IMR-90 (cell line): ENCODE results near the gene LRFN2. TPM values are rescaled to one million over a fixed set of nuclear protein-coding genes. Genes with fewer than 3 reads are reported as not detected.

ENCODE experiments used
- ATAC-seq: fragments of 200-7000 bp; cut with Tn5 transposase; 2 replicates; pipeline ENCODE4 v1.9.1; 2020; ENCODE audit warnings: low read depth, mild to moderate bottlenecking, moderate library complexity
- BruUV-seq: library from RNA; stranded (reverse); fragments of 400-500 nt; replicated peaks from 2 replicates; lab custom pipeline; 2021; lab: Mats Ljungman, UMichigan
- CTCF ChIA-PET: fragments of 300-600 bp; formaldehyde crosslinking; extraction: SDS; loops from one replicate; lab custom pipeline; 2021; ENCODE audit warnings: antibody characterized with exemption; lab: Yijun Ruan, JAX
- POLR2A ChIA-PET: fragments of 300-600 bp; sonication (Branson Sonifier 250); formaldehyde crosslinking; loops from one replicate; lab custom pipeline; 2022; ENCODE audit warnings: antibody characterized with exemption; ENCODE audit not compliant: unreplicated experiment; lab: Charles Lee
- DNase-seq: peaks from one replicate; pipeline ENCODE4 v3.0.0; 2013
- H2AFZ ChIP-seq: replicated peaks from 2 replicates; pipeline ENCODE3; 2013; ENCODE audit warnings: low read length, mild to moderate bottlenecking; ENCODE audit not compliant: poor library complexity
- H2AK5ac ChIP-seq: 2 replicates; pipeline ENCODE4 v1.6.1; 2013; ENCODE audit warnings: low read depth, low read length, inconsistent platforms
- H2AK9ac ChIP-seq: replicated peaks from 2 replicates; pipeline ENCODE3; 2013; ENCODE audit warnings: mild to moderate bottlenecking, low read depth, low read length, moderate library complexity; ENCODE audit not compliant: poor library complexity
- H2BK120ac ChIP-seq: 2 replicates; pipeline ENCODE4 v1.6.1; 2013; ENCODE audit warnings: low read depth, low read length, inconsistent platforms
- H2BK15ac ChIP-seq: 3 replicates; pipeline ENCODE4 v1.6.1; 2013; ENCODE audit warnings: low read depth, low read length, inconsistent platforms
- H2BK20ac ChIP-seq: 2 replicates; pipeline ENCODE4 v1.6.1; 2013; ENCODE audit warnings: low read depth, mild to moderate bottlenecking, inconsistent platforms, low read length, moderate library complexity
- H2BK5ac ChIP-seq: 2 replicates; pipeline ENCODE4 v1.6.1; 2013; ENCODE audit warnings: mild to moderate bottlenecking, low read depth, low read length, inconsistent platforms; ENCODE audit not compliant: poor library complexity, severe bottlenecking
- H3K14ac ChIP-seq: replicated peaks from 2 replicates; pipeline ENCODE4 v1.6.1; 2013; ENCODE audit warnings: low read depth, low read length, inconsistent platforms
- H3K18ac ChIP-seq: 2 replicates; pipeline ENCODE4 v1.6.1; 2013; ENCODE audit warnings: low read depth, low read length, control low read depth
- H3K23ac ChIP-seq: 2 replicates; pipeline ENCODE4 v1.6.1; 2013; ENCODE audit warnings: low read depth, low read length, inconsistent platforms
- H3K27ac ChIP-seq: 2 replicates; pipeline ENCODE4 v1.5.1; 2013; ENCODE audit warnings: mild to moderate bottlenecking, control low read depth, low read length; ENCODE audit not compliant: insufficient read depth
- H3K27me3 ChIP-seq: 2 replicates; pipeline ENCODE4 v1.6.1; 2013; ENCODE audit warnings: low read length; ENCODE audit not compliant: control insufficient read depth, insufficient read depth
- H3K36me3 ChIP-seq: 2 replicates; pipeline ENCODE4 v1.6.1; 2013; ENCODE audit warnings: low read length, mixed read lengths; ENCODE audit not compliant: control insufficient read depth, insufficient read depth
- H3K4ac ChIP-seq: 2 replicates; pipeline ENCODE4 v1.6.1; 2013; ENCODE audit warnings: low read depth, low read length, inconsistent platforms
- H3K4me1 ChIP-seq: 2 replicates; pipeline ENCODE4 v1.6.1; 2013; ENCODE audit warnings: low read length, mixed read lengths; ENCODE audit not compliant: control insufficient read depth, insufficient read depth
- H3K4me2 ChIP-seq: 2 replicates; pipeline ENCODE4 v1.6.1; 2013; ENCODE audit warnings: low read depth, mild to moderate bottlenecking, control low read depth, low read length, moderate library complexity
- H3K4me3 ChIP-seq: 2 replicates; pipeline ENCODE4 v1.5.1; 2013; ENCODE audit warnings: low read depth, mild to moderate bottlenecking, control low read depth, low read length, moderate library complexity; ENCODE audit not compliant: insufficient read depth
- H3K56ac ChIP-seq: 2 replicates; pipeline ENCODE4 v1.6.1; 2013; ENCODE audit warnings: low read length, inconsistent platforms; ENCODE audit not compliant: insufficient read depth; ENCODE audit errors: extremely low read depth
- H3K79me1 ChIP-seq, 2 experiments: 2 replicates each; pipeline ENCODE4 v1.6.1; 2013; ENCODE audit warnings: low read length in 2 of 2, inconsistent platforms in 1 of 2, low read depth in 1 of 2
- H3K9ac ChIP-seq: 2 replicates; pipeline ENCODE4 v1.6.1; 2013; ENCODE audit warnings: low read depth, low read length, control low read depth
- H3K9me1 ChIP-seq: 2 replicates; pipeline ENCODE4 v1.6.1; 2013; ENCODE audit warnings: low read length, inconsistent platforms; ENCODE audit not compliant: insufficient read depth
- H3K9me3 ChIP-seq: 2 replicates; pipeline ENCODE4 v1.6.1; 2013; ENCODE audit warnings: low read length; ENCODE audit not compliant: control insufficient read depth, insufficient read depth
- H4K20me1 ChIP-seq: 2 replicates; pipeline ENCODE4 v1.6.1; 2013; ENCODE audit warnings: low read length, inconsistent platforms; ENCODE audit not compliant: insufficient read depth
- H4K5ac ChIP-seq: 2 replicates; pipeline ENCODE4 v1.6.1; 2013; ENCODE audit warnings: mild to moderate bottlenecking, low read depth, low read length, control low read depth
- H4K8ac ChIP-seq, 2 experiments: 2 replicates each; pipeline ENCODE4 v1.6.1; 2013; ENCODE audit warnings: low read depth in 2 of 2, low read length in 2 of 2, control low read depth in 1 of 2, inconsistent platforms in 1 of 2
- H4K91ac ChIP-seq: 2 replicates; pipeline ENCODE4 v1.6.1; 2013; ENCODE audit warnings: low read depth, low read length, inconsistent platforms; ENCODE audit not compliant: insufficient read depth
- CEBPB ChIP-seq: IDR thresholded peaks from 2 replicates; pipeline ENCODE4 v1.6.1; 2012; ENCODE audit warnings: low read depth, low read length, improper control_type of control experiment
- CHD1 ChIP-seq: IDR thresholded peaks from 2 replicates; pipeline ENCODE4 v1.6.1; 2012; ENCODE audit warnings: low read depth, low read length, improper control_type of control experiment
- MAZ ChIP-seq: IDR thresholded peaks from 2 replicates; pipeline ENCODE4 v1.6.1; 2012; ENCODE audit warnings: low read depth, mild to moderate bottlenecking, low read length, improper control_type of control experiment, moderate library complexity, borderline replicate concordance
- RFX5 ChIP-seq: IDR thresholded peaks from 2 replicates; pipeline ENCODE4 v1.8.0; 2012; ENCODE audit warnings: low read depth, mild to moderate bottlenecking, low read length, moderate library complexity
- WGBS, 2 experiments: methylation state at CpG; one replicate each; pipeline versions ENCODE4 v1.1.5 to v1.1.7; 2013; ENCODE audit warnings: missing lambda C conversion rate in 2 of 2; ENCODE audit not compliant: insufficient read length in 1 of 2; ENCODE audit errors: extremely low coverage in 2 of 2; 5-methylcytosine and 5-hydroxymethylcytosine counted together
- dilution Hi-C: fragments of 300-500 bp; cut with HindIII; formaldehyde crosslinking; loops from one replicate; pipeline ENCODE4 v1.14.3; 2018; ENCODE audit warnings: low sequenced_read_pairs; ENCODE audit not compliant: unreplicated experiment
- in situ Hi-C: fragments of 300-500 bp; cut with MboI; formaldehyde crosslinking; loops from 3 replicates; pipeline ENCODE4 v1.14.3; 2019; ENCODE audit warnings: low sequenced_read_pairs, inconsistent platforms, mixed read lengths
- intact Hi-C: fragments of 100-400 bp; cut with micrococcal nuclease; formaldehyde crosslinking; loops from 2 replicates; pipeline ENCODE4 v1.10.0; 2022
- polyA plus RNA-seq, 3 experiments: library from polyadenylated mRNA; depleted of rRNA; stranded (reverse); fragments of >200 nt; gene quantifications; 2 replicates each; pipeline ENCODE4 v1.2.3, GENCODE V29; 2012; ENCODE audit warnings: low replicate concordance in 1 of 3
- total RNA-seq: library from RNA; depleted of rRNA; stranded (reverse); fragments of >200 nt; gene quantifications from 2 replicates; pipeline ENCODE4 v1.2.3, GENCODE V29; 2012
- TF ChIP-seq, protein P1 (sequence below): conservative IDR thresholded peaks from 2 replicates; pipeline ENCODE4 v1.5.1; 2012; ENCODE audit warnings: mild to moderate bottlenecking, low read depth, low read length, improper control_type of control experiment

The LRFN2 gene
- total and polyA plus RNA-seq, 2 of the 4 experiments (the other 2 are of a cell fraction) = not detected

DNA sequence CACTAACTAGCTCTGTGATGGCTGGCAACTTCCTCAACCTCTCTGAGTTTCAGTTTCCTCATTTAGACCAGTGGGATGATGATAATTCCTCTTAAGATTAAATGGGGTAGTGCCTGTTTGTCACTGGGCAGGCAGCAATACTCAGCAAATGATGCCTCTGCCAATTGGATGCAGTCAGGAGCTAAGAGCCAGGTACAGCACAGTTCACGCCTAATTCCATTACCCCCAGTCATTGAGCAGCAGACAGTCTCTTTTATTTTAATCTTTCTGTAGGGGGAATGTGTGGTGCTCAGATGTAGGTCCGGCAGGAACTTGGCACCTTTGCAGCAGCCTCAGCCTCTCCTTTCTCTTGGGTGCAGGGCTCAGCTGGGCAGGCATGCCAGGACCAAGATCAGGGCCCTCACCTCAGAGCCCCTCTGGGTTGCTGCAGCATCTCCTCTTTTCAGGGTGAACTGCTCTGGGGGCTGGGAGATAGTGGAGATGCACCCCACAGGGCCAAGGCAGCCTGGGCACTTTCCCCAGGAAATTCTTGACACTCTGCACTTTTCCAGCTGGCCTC, 243.8 kb downstream of the LRFN2 start:
- H2AFZ ChIP-seq = no peak overlapping the region
- ChIA-PET POLR2A (no interaction called here), CTCF (no interaction called here)
- H3K27me3 ChIP-seq = no peaks in the 10 kb centered on the region
- H3K4ac ChIP-seq = no peak overlapping the region
- no peak overlapping the region for H3K23ac ChIP-seq
- H4K20me1 ChIP-seq = no peaks in the 10 kb centered on the region
- no peak overlapping the region for H2BK20ac ChIP-seq
- no peaks in the 10 kb centered on the region for H3K4me1 ChIP-seq
- no peaks in the 10 kb centered on the region for H3K9me3 ChIP-seq
- H4K8ac ChIP-seq = no peak overlapping the region
- WGBS, 2 experiments = no CpG with 5 or more reads among the region's 2 CpGs
- no peak overlapping the region for H3K9ac ChIP-seq
- H3K14ac ChIP-seq = no peak overlapping the region
- no peak overlapping the region for H4K91ac ChIP-seq
- no peak overlapping the region for H2BK15ac ChIP-seq
- H4K5ac ChIP-seq = no peak overlapping the region
- H2BK5ac ChIP-seq = no peak overlapping the region
- H3K36me3 ChIP-seq = no peaks in the 10 kb centered on the region
- H2BK120ac ChIP-seq = no peak overlapping the region
- H3K4me2 ChIP-seq = no peak overlapping the region
- intact Hi-C loops = no loop called here
- no peaks in the 10 kb centered on the region for H3K79me1 ChIP-seq
- no TSS peak for BruUV-seq
- in situ Hi-C loops = no loop called here
- H3K56ac ChIP-seq = no peak overlapping the region
- TF ChIP-seq, protein P1, sequence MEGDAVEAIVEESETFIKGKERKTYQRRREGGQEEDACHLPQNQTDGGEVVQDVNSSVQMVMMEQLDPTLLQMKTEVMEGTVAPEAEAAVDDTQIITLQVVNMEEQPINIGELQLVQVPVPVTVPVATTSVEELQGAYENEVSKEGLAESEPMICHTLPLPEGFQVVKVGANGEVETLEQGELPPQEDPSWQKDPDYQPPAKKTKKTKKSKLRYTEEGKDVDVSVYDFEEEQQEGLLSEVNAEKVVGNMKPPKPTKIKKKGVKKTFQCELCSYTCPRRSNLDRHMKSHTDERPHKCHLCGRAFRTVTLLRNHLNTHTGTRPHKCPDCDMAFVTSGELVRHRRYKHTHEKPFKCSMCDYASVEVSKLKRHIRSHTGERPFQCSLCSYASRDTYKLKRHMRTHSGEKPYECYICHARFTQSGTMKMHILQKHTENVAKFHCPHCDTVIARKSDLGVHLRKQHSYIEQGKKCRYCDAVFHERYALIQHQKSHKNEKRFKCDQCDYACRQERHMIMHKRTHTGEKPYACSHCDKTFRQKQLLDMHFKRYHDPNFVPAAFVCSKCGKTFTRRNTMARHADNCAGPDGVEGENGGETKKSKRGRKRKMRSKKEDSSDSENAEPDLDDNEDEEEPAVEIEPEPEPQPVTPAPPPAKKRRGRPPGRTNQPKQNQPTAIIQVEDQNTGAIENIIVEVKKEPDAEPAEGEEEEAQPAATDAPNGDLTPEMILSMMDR = no peak
- no peak for TF ChIP-seq CEBPB
- no peak for TF ChIP-seq CHD1
- no peak for TF ChIP-seq RFX5
- no peak for TF ChIP-seq MAZ
- no peaks in the 10 kb centered on the region for H3K9me1 ChIP-seq
- no peak overlapping the region for H2AK9ac ChIP-seq
- H2AK5ac ChIP-seq = no peak overlapping the region
- no peak for DNase-seq
- H3K27ac ChIP-seq = no peak overlapping the region
- H3K18ac ChIP-seq = no peak overlapping the region
- dilution Hi-C loops = no loop called here
- no peak overlapping the region for H3K4me3 ChIP-seq
- no peak for ATAC-seq
